ENCODE data around the gene ZC3H7B.

ZC3H7B gene

DNA sequence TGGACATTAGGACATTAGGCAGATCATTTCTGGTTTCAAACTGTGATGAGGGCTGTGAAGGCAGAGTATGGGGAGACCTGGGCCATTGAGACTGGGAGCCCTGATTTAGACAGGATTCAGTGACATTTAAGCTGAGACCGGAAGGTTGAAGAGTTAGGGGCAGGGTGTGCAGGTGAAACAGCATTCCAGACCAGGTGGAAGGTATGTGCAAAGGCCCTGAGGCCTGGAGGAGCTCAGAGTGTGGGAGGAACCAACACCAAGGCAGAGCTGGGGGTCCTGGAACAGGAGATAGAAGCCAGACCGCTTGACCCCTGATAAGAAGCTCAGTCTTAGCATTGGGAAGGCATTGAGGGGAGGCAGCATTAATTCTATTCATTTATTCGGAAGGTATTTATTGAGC, 32.5 kb downstream of the ZC3H7B start:
- no peak for DNase-seq

DNA sequence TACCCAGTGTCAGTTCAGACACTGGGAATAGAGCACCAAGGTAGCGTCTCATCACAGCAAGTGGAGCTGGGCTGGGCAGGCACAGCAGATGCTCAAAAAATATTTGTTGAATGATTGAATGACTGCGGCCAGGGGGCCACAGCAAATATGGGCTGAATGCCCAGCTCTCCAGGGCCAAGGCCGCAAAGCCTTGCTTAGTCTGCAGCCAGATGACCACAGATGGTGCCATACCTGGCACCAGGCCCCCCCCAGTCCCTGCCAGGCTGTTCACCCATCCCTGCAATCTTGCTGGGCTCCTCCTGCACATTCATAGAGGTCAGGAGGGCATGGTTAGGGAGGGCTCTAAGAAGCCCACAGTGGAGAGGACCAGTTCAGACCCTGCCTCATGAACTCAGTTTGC, 32.9 kb downstream of the ZC3H7B start:
- no peak for DNase-seq

DNA sequence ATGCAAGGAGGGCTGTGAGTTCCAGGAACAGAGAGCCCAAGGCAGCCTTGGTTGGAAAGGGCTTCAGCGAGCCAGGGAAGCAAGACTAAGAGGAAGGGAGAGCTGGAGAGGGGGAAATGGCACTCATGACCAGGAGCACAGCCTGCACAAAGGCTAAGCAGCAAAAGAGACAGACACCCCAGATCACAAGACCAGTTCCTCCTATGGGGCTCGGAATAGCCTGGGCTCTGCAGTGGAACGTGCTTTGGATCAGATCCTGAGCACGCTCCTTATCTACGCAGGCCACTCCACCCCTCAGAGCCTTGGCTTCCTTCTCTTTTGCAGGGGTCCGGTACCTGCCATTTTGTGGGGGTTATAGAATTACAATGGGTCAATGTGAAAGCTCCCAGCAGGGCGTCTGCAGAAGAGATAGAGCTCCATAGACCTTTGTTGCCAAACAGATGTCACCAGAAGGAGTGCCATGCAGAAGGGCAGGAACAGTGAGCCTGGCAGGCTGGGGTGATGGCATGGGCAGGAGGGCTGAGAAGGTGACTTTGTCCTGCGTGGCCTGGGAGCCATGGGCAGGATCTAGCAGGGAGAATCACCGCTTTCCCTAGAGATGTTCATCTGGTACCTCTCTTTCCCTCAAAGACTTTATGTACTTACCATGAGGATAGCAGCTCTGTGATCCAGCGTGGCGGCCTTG, 33.8 kb downstream of the ZC3H7B start:
- DNase-seq = no peak

DNA sequence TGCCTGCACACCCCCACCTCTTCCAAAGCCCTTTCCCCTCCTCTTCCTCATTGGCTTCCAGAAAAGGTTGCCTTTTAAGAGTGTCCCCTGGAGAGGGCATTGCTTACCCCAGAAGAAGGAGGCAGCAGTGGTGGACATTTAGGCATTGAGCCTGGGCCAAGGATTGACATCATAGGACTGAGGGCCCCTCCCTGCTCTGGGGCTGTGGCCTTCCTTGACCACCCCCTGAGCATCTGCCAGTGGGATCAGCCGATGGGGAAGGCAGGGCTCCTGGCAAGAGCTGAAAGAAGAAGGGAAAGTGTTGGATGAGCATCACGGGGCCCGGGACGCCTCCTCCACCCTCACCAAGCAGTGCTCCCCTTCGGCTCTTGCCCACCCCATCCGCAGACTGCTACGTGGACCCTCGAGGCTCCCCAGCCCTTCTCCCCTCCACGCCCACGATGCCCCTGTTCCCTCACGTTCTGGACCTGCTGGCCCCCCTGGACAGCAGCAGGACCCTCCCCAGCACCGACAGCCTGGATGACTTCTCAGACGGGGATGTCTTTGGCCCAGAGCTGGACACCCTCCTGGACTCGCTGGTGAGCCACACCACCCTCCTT, 37.4 kb downstream of the ZC3H7B start:
- DNase-seq = no peak

DNA sequence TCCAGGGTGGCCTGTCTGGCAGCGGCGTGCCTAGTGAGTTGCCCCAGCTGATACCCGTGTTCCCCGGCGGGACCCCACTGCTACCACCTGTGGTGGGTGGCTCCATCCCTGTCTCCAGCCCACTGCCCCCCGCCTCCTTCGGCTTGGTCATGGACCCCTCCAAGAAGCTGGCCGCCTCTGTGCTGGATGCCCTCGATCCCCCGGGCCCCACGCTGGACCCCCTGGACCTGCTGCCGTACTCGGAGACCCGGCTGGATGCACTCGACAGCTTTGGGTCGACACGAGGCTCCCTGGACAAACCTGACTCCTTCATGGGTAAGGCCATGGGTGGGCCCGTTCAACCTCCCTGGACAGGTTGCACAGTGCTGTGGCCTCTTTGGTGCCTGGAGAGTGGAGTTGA, 38.5 kb downstream of the ZC3H7B start:
- DNase-seq = no peak

DNA sequence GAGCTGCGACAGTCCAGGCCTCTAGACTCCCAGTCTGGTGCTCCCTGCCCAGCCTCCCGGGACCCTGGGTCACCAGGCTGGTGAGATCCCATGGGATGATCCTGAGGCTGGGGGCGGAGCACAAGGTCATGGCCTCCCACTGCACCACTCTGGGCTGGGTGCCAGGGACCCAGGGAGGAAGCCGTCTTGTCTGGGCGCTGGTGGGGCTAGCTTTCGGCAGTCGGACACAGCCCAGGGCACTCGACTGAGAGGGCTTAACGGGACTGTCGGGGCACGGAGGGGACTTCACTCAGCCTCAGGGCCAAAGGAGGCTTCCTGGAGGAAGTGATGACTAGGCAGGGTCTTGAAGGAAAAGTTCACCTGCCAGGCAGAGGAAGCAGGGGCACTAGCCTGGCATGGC, 39.0 kb downstream of the ZC3H7B start:
- no peak for DNase-seq

DNA sequence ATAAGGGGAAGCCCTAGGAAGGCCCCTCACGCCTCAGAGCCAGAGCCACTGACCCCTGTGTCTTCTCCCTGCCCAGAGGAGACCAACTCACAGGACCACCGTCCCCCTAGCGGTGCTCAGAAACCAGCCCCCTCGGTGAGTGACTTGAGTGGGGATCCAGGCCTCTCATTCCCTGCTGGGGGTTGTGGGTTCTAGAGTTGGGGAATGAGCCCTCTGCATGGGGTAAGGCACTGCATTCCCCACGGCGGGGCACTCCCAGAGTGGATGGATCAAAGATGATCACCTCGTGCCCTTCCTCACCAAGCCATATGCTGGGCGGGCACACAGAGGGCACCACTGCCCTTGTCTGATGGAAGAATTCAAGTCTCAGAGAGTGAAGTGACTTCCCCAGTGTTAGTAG, 39.7 kb downstream of the ZC3H7B start:
- no peak for DNase-seq

DNA sequence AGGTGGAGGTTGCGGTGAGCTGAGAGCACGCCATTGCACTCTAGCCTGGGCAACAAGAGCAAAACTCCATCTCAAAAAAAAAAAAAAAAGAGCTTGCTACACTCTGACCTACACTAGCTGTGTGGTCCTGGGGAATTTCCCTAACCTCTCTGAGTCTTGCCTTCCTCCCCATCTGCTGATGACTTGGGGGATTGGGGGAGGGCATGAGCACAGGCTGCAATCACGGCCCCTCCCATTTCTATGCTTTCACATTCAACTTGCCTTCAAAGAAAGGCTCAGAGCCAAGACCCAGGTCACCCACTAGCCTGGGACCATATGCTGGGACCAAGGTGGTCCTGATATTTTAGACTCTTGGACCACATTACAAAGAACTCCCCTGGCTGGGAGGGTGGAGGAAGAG, 40.7 kb downstream of the ZC3H7B start:
- DNase-seq = no peak

DNA sequence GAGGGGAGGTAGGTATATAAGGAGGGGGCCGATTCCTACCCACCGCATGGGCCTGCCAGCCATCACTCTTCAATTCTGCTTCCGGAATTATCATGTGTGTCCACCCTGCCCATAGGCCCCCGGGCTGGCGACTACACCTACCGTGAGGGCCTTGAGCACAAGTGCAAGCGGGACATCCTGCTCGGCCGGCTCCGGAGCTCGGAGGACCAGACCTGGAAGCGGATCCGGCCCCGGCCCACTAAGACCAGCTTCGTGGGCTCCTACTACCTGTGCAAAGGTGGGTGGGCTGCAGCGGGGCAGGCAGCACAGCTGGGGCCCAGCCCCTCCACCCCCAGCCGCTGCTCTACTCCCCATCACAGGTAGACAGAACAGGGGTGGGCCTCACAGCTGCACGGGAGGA, 42.0 kb downstream of the ZC3H7B start:
- DNase-seq = no peak

DNA sequence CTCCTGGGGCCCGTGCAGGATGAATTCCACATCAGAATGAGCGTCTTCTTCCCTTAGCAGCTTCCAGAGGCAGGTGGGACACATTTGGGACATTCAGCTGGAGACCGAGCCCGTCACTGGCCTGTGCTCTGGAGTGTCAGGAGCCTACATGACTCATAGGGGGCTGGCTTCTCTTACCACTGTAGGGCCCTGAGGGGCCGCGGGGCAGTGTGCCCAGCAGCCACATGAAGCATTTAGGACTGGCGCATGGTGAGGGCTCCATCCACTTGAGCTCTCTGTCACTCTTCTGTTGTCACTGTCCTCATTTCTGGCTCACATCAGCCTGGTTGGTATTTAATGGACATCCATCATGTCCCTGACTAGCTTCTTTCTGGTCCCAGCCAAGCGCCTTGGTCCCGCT, 42.4 kb downstream of the ZC3H7B start:
- DNase-seq = no peak

DNA sequence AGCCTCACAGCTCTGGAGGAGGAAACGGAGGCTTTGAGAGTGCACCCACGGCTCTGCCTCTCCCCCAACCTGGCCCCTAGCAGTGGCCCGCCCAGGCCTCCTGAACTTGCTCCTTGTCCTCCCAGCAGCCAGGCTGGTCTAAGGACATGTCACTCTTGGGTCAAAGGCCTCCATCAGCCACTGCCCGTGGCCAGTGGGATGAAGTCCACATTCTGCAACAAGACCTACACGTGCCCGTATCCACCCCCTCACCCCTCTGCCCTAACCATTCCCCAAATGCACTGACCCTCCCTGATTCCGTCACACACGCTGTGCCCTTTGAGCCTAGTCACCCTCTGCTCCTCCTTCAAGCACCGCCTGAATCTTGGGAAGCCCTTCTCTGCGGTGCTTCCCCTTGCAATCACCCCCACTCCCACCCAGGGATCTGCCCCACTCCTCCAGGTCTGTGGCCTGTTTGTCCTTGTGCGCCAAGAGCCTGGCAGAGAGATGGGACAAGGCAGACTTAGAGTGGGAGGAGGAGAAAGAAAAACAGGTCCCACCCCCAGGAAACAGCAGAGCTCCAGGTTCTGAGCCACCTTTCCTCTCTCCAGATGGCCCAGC, 43.0 kb downstream of the ZC3H7B start:
- no peak for DNase-seq

DNA sequence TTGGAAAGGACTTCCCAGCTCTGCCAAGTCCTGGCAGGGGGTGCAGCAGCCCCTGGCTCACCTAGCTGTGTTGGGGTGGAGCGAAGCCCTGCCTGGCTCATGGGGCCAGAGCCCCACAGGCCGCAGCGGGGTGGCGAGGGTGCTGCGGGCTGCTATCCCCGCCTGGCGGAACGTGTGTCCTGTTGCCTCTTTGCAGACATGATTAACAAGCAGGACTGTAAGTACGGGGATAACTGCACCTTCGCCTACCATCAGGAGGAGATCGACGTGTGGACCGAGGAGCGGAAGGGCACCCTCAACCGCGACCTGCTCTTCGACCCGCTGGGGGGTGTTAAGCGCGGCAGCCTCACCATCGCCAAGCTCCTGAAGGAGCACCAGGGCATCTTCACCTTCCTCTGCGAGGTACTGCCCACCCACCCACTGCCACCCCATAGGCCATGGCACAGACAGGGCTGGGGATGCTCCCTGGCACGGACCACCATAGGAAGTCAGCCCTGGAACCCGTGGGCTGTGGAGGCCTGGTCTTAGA, 44.5 kb downstream of the ZC3H7B start:
- no peak for DNase-seq

DNA sequence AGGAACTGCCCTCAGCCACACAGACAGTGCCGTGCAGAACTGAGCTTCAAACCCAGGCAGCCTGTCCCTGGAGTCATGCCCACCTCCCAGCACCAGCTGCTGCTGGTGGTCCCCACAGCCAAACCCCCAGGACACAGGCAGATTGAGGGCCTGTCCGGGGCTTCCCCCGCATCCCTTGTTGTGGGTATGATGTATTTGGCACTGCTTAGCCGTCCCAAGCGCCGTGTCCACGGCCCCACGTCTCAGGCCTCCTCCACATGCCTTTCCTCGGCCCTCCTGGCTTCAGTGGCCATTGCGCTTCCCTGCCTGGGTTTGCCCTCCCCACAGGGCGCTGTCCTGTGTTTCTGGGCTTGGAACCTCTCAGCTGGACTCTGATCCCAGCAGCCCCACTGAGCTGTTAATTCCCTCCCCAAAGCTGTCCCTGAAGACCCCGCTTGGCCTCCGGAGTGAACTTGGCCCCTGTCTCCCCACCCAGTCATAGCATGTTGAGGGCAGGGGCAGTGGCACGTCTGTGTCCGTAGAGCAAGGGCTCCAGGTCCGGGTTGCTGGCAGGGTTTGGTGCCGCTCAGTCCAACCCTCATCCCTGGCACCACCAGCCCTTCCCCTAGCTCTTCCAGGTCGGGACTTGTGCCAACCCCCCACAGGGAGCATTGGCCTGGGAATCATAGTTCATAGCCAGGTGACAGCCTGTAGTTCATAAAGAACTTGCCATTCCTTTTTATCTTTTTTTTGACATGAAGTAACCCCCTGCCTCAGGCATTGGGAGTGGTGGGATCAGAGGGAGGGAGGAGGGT, 45.9 kb downstream of the ZC3H7B start:
- DNase-seq = no peak

DNA sequence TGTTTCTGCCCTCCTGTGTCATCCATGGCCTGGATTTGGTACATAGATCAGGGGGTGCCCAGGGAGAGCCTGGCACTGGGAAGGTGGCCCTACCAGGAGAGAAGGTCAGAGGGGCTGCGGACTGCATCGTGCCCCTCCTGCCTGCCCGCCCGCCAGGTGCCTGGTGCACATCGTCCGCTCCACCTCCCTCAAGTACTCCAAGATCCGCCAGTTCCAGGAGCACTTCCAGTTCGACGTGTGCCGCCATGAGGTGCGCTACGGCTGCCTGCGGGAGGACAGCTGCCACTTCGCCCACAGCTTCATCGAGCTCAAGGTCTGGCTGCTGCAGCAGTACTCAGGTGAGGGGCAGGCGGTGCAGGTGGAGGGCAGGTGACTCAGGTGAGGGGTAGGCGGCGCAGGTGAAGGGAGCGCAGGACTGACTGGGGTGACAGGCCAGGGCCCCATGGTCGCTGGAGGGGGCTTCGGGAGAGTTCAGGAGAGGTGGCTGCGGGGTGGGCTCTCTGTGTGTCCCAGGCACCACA, 47.7 kb downstream of the ZC3H7B start:
- DNase-seq = no peak

DNA sequence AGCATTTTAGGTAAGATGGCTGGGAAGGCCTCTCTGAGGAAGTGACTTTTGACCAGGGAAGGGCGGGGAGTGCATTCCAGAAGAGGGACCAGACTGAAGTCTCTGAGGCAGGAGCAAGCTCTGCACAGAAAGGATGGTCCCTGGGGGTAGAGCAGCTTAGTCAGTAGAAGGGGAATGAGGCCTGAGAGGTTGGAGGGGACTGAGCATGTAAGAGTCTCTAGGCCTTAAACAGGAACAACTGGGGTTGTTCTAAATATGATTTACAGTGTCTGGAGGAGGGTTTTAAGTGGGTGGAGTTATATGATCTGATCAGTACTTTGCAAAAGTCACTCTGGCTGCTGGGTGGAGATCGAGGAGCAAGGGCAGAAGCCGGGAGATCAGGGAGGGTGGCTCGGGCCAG, 48.8 kb downstream of the ZC3H7B start:
- no peak for DNase-seq

DNA sequence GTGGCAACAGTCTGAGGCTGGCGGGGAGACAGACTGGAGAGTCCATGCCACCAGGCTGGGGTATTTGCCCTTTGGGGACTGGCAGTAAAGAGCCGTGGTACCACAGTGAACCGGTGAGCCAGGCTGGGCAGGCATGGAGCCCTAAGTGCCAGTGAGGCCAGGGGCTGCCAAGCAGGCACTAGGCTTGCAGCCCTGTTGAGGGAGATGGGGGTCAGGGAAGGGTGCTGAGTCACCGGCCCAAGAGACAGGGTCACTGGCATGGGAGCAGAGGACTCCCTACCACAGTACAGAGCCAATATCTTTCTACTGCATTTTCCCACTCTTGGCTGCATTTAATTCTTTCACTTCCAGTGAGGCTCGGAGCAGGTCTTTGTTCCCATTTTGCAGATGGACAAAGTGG, 49.7 kb downstream of the ZC3H7B start:
- no peak for DNase-seq

DNA sequence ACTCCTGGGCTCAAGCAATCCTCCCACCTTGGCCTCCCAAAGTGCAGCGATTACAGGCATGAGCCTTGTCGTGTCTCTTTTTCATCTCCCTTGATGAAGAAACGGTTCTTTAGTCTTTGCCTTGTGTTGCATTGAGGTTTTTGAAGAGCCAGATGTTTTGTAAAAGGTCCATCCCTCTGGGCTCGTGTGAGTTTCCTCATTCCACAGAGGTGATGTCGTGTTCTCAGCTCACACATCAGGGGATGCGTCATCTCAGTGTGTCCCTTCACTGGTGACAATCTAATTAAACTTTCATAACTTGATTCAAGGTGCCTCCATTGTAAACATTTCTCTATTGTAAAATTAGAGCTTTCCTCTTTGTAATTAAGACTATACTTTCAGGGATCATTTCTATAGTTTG, 50.7 kb downstream of the ZC3H7B start:
- DNase-seq = no peak

DNA sequence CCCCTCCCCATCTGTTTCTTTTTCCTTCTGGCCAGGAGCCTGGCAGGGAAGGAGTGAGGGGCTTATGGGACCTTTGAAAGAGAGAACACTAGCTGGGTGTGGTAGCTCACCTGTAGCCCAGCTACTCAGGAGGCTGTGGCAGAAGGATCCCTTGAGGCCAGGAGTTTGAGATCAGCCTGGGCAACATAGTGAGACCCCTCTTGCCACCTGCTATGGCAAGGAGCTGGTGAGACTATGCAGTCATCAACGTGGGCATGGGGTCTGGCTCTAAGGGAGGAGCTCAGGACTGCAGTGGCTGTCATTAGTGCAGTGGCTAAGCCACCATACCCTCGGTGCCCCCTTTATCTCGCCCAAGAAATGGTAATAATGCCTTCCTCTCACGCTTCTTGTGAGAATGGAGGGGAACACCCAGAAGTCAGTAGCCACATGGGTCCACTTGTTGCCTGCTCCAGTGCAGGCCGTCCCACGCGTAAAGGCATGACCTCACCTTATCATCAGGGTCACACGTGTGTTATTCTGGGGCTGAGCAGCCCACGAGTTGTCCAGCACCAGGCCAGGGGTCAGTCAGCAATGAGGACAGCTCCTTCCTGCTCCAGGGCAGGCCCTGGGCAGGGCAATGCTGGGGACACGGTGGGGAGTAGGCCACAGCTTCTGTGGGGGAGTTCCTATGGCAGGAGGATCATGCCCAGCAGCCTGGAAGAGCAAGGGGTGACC, 52.7 kb downstream of the ZC3H7B start:
- DNase-seq = no peak

DNA sequence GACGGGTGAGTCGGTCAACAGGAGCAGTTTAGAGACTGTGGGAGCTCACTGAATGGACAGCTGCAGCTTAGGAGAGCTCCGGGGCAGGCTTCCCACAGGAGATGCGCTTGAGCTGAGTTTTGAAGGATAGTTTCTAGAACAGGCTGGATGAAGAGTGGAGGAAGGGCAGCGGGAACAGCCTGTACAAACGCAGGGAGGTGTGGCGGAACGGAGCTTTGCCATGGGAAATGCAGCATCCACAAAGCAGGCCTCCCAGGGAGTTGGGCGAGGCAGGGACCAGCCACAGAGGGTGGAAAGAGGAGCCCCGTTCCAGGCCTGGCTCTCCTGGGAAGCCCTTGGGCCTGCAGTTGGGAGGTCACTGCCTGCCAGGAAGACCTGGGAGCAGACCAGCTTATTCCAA, 53.7 kb downstream of the ZC3H7B start:
- DNase-seq = no peak

DNA sequence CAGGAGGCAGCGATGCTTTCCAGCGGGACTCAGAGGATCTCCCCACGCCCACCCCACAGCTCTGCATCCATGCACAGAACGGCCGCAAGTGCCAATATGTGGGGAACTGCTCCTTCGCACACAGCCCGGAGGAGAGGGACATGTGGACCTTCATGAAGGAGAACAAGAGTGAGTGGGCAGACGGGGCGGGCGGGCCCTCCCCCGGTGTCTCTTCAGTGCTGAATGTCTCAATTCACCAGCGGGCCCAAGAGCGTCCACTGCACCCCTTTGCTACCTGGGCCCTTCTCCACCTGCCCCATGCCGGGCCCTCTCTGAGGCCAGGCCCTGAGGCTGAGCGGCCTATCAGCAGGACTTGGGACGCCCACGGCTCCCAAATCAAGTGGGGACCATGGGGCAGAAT, 54.6 kb downstream of the ZC3H7B start:
- no peak for DNase-seq

DNA sequence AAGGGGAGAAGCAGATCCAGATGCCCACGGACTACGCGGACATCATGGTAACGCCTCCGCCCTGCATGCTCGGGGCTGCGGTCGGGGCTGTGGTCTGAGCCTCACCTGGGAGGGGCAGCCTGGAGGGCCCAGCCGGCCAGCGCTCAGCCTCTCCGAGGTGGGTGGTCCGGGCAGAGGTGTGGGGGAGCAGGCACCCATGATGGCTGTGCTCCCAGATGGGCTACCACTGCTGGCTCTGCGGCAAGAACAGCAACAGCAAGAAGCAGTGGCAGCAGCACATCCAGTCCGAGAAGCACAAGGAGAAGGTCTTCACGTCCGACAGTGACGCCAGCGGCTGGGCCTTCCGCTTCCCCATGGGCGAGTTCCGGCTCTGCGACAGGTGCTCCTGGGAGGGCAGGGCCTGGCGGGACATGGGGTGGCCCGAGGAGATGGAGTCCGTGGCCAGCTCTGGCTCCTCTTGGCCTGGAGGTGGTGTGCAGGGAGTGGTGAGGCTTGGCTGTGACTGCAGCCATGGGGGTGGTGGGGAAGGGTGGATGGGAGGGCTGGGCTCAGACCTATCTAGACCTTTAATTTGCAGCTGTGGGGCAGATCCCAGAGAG, 55.2 kb downstream of the ZC3H7B start:
- no peak for DNase-seq

DNA sequence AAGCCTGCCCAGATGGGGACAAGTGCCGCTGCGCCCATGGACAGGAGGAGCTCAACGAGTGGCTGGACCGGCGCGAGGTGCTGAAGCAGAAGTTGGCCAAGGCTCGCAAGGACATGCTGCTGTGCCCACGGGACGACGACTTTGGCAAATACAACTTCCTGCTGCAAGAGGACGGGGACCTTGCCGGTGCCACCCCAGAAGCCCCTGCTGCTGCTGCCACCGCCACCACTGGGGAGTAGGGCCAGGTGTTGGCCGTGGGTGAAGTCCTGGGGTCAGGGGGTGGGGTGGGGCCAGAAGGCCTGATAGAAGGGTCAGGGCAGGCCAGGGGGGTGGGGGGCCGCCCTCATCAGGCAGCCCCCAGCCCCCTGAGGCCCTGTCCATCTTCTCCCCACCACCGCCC, 55.9 kb downstream of the ZC3H7B start:
- no peak for DNase-seq

Data from NCI-H1930 (cell line).